ENCODE measurements around the gene TIAM1. TPM values are rescaled to one million over a fixed set of nuclear protein-coding genes. Genes with fewer than 3 reads are reported as not detected.

Gene TIAM1
- polyA plus RNA-seq, 4 donors: 9.4 to 17.1 (median 13.3) TPM

DNA sequence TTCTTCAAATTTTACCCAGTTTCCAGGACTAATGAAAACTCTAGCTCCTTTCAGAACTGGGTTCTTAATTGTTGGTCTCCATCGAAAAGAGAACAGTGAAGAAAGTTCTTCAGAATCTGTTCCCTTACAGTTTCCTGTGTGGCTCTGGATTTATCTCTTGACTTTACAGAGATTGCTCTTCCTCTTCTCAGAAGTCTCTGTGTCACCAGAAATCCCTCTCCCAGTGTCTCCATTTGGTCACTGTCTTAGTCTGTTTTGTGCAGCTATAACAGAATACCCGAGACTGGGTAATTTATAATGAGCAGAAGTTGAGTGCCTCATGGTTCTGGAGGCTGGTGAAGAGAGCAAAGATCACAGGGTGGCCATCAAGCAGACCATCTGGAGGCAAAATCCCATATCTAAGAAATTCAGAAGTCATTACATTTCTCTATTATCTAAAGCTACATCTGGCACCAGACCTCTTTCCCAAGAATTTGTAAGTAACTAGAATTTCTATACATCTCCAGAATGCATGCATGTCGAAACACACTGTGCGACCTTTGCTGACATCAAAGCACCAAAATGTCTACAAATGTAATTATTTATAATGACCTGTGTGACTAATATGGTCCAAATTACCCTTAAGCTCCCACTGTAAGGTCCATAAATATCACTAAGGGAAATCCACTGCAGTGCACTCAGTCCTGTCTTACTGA, 240.3 kb downstream of the TIAM1 start:
- no peak for DNase-seq (ENCODE audit: low read depth in 4 of 4, low spot score in 2 of 4)

- no peak for DNase-seq (ENCODE audit: low read depth in 4 of 4, low spot score in 2 of 4)
These were observed 240.9 kb downstream of the TIAM1 start for GRCh38 chr21:31103163-31103562.

DNA sequence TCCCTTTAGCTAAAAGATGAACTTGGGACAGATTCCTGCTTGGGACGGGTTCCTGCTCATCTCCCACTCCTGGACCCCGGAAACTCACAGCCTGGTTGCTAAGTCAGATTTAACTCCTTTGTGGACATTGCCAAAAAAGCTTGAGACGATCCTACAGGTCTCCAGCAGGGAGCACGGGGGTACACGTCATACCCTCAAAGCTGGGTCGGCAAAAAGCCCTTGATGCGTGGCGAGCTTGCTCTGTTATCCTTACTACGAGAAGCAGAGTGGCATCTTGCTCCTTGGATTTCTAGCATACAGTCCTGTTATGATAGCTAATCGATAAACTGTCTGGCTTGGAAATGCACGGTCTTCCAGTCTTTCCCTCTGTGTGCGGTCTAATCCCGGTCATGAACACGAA, 244.9 kb downstream of the TIAM1 start:
- DNase-seq (ENCODE audit: low read depth in 4 of 4, low spot score in 2 of 4): no peak

DNA sequence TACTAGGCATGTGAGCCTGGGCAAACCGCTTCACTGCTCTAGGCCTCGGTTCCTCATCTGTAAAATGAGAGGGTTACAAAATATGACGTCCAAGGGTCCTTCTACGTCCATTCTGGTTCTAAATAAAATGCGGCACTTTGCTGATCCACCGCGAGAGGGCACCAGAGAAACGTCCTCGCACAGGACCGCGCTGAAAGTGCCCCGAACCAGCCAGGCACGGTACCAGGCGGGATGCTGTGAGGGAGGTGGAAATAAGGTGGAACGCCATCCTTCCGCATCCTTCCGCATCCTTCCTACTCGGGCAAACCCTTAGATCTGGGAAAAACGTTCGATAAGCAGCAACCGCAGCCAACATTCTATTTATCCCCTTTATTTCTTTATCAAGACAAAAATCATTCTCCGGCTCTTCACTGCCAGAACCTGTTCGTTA, 245.5 kb downstream of the TIAM1 start:
- peak in 2 of 4 donors; percentile 31 to 46 for DNase-seq (ENCODE audit: low read depth in 4 of 4, low spot score in 2 of 4)

- DNase-seq (ENCODE audit: low read depth in 4 of 4, low spot score in 2 of 4): no peak
These were observed 251.0 kb downstream of the TIAM1 start for GRCh38 chr21:31092832-31093625.

- DNase-seq (ENCODE audit: low read depth in 4 of 4, low spot score in 2 of 4): no peak
These were observed 253.7 kb downstream of the TIAM1 start for GRCh38 chr21:31090376-31090775.

GRCh38 chr21:31088474-31088751, 255.6 kb downstream of the TIAM1 start:
- no peak for DNase-seq (ENCODE audit: low read depth in 4 of 4, low spot score in 2 of 4)

DNA sequence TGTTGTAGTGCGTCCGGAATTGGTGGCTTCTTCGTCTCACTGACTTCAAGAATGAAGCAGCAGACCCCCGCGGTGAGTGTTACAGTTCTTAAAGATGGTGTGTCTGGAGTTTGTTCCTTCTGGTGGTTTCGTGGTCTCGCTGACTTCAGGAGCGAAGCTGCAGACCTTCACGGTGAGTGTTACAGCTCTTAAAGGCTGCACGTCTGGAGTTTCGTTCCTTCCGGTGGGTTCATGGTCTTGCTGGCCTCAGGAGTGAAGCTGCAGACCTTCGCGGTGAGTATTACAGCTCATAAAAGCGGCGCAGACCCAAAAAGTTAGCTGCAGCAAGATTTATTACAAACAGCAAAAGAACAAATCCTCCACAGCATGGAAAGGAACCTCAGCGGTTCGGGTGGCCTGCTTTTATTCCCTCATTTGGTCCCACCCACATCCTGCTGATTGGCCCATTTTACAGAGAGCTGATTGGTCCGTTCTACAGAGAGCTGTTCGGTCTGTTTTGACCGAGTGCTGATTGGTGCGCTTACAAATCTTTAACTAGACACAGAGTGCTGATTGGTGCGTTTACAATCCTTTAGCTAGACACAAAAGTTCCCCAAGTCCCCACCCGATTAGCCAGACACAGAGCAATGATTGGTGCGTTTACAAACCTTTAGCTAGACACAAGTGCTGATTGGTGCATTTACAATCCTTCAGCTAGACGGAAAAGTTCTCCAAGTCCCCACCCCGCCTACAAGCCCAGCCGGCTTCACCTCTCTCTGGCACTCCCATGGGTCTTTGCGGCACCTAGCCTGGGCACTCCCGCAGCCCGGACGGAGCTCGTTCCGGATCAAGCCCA, 256.2 kb downstream of the TIAM1 start:
- DNase-seq (ENCODE audit: low read depth in 4 of 4, low spot score in 2 of 4): no peak

DNA sequence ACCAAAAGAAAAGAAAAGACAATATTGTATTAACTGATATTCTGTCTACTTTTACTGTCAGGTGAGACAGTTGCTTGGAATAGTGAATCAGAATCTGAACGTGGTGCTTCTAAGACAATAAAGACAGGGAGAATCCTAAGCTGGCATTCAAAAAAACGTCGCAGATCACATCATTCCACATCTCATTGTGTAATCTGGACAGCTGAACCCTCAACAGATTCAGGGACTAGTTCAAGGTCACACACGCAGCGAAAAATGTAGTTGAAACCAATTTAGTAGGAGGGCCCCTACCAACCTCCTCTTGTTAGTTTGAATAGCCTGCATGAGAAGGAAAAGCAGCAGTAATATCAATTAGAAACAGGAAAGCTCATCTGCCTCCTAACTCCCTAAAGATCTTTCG, 259.4 kb downstream of the TIAM1 start:
- DNase-seq (ENCODE audit: low read depth in 4 of 4, low spot score in 2 of 4): no peak

DNA sequence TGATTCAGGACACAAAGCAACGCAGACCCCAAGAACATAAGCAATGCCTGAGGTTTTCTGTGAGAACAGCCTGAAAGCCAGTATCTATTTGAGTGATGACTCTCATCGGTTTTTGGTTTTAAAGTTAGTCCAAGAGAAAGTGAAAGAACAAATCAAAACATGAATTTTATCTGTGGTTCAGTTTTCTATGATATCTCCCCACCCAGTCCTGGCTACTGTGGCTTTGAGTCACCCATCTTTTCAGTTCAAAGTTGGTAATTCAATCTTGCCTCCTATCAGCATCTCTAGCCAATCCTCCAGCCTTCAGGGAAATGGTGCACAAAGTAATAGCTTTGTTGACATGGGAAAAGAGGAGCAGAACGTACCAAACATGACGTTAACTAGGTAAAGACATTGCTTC, 265.3 kb downstream of the TIAM1 start:
- DNase-seq (ENCODE audit: low read depth in 4 of 4, low spot score in 2 of 4): no peak

- no peak for DNase-seq (ENCODE audit: low read depth in 4 of 4, low spot score in 2 of 4)
These were observed 265.8 kb downstream of the TIAM1 start for GRCh38 chr21:31078216-31078615.

- DNase-seq (ENCODE audit: low read depth in 4 of 4, low spot score in 2 of 4): no peak
These were observed 268.2 kb downstream of the TIAM1 start for GRCh38 chr21:31075848-31076247.

DNA sequence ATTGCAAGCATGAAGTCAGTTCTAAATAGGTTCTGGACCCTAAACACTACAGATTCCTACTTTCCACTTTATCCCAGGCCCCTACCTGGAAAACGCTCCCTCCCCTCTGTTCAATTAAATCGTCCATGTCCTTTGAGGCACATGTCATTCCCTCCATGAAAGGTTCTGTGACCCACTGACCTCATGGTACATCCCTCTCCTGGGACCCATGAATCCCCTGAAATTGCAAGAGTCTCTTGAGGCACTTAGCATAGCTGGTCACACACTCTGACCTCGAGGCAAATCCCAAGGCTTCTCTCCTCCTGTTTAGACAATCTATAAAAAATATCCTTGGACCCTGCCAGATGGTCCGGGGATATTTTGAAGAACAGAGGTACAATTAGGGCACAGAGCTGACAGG, 271.5 kb downstream of the TIAM1 start:
- DNase-seq (ENCODE audit: low read depth in 4 of 4, low spot score in 2 of 4): no peak
